Activated CD8-positive, alpha-beta T cell treated with anti-CD3 and anti-CD28 coated beads for 36 hours (primary cell): Measurements from ENCODE around the gene YJU2. TPM values are rescaled to one million over a fixed set of nuclear protein-coding genes. Genes with fewer than 3 reads are reported as not detected.

Experiments used
- ATAC-seq: fragments of 200-7000 bp; cut with Tn5 transposase; one replicate; pipeline ENCODE4 v1.10.0; 2021; ENCODE audit warnings: mild to moderate bottlenecking, moderate library complexity
- CTCF ChIA-PET: fragments of 350-600 bp; sonication (Branson Sonifier 250); formaldehyde crosslinking; loops from one replicate; lab custom pipeline; 2021; ENCODE audit warnings: antibody characterized with exemption; lab: Charles Lee
- POLR2A ChIA-PET: fragments of 350-600 bp; sonication (Branson Sonifier 250); formaldehyde crosslinking; loops from one replicate; lab custom pipeline; 2021; ENCODE audit warnings: antibody characterized with exemption; lab: Charles Lee
- DNase-seq: peaks from one replicate; pipeline ENCODE4 v3.0.0-alpha.2; 2020
- H3K27ac Mint-ChIP-seq: one replicate; pipeline ENCODE4 v1.8.0; 2021; ENCODE audit warnings: mild to moderate bottlenecking, mixed read lengths
- H3K27me3 Mint-ChIP-seq: one replicate; pipeline ENCODE4 v1.8.0; 2021; ENCODE audit warnings: mixed read lengths
- H3K36me3 Mint-ChIP-seq: one replicate; pipeline ENCODE4 v1.8.0; 2021; ENCODE audit warnings: low read depth, mixed read lengths
- H3K4me1 Mint-ChIP-seq: one replicate; pipeline ENCODE4 v1.8.0; 2021; ENCODE audit warnings: low read depth, mixed read lengths
- H3K4me3 Mint-ChIP-seq: one replicate; pipeline ENCODE4 v1.8.0; 2021; ENCODE audit warnings: mild to moderate bottlenecking, moderate library complexity, mixed read lengths
- H3K9me3 Mint-ChIP-seq: one replicate; pipeline ENCODE4 v1.8.0; 2021; ENCODE audit warnings: mixed read lengths
- CTCF ChIP-seq: fragments of 200-600 bp; IDR thresholded peaks from one replicate; pipeline ENCODE4 v1.8.0; 2022; ENCODE audit warnings: antibody characterized with exemption, mild to moderate bottlenecking
- intact Hi-C: fragments of 100-400 bp; cut with micrococcal nuclease; formaldehyde crosslinking; loops from one replicate; pipeline ENCODE4 v1.10.0; 2022
- total RNA-seq, 2 experiments: library from RNA; stranded (reverse); gene quantifications; one replicate each; pipeline ENCODE4 v1.2.3, GENCODE V29; 2021

YJU2 gene
- total RNA-seq = 10 to 100 TPM; 25.5 to 25.8 TPM

DNA sequence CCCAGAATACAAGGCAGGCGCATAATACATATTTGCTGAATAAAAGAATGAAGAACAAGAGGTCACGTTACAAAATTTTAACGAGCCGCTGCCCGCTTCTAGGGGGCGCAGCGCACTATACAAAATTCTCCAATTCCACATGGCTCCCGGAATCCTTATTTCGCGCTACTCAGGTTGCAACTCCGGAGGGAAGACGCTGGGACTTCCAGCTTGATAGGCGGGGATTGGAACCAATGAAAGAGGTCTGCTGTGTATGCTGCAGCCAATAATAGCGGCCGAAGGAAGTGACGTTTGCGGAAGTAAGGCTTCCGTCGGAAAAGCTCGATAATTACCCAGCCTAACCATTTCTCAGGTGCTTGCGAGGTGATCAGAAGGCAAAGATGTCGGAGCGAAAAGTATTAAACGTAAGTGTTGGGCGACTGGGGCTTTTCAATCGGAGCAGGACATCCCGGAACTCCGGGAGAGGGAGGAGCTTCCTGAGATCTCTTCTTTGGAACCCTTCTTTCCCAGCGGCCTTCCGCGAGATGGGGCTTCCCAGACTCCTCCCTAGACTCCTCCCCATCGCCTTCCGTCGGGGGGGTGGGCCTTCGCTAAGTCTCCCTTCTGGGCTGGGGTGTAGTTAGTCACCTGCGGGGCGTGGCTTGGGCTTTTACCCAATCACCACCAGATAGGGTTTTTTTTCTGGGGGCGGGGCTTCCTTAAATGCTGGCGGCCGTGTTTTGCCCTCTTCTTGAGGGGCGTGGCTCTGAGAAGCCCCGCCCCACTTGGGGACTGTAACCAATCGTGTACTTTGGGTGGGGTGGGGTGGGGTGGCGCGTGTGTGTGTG, at the start of gene YJU2:
Gene YJU2, plus strand, starts transcription at position 314 of the 827 bp plus-strand sequence. Its CDS starts 67 bp downstream, at position 381.
- POLR2A ChIA-PET = interaction anchor here (0.6 to 1.3 kb wide), 11 partner anchors 13 to 263 kb away, joined by 3 to 8 read pairs (median 3); partner anchors contain the start of genes CHAF1A, EBI3, EEF2 and FSD1
- Mint-ChIP-seq H3K9me3 (no peaks in the 10 kb centered on the region), H3K27me3 (no peaks in the 10 kb centered on the region), H3K36me3 (peaks cover 30% of the 10 kb centered on the region), H3K4me3 (peak within 1 kb of the TSS; percentile 83), H3K27ac (peak within 1 kb of the TSS; percentile 97), H3K4me1 (peaks cover 16% of the 10 kb centered on the region)
- peak; percentile 25 for TF ChIP-seq CTCF
- peak; percentile 98 for ATAC-seq
- CTCF ChIA-PET = interaction anchor here (0.7 to 1.5 kb wide), 7 partner anchors 9 to 175 kb away, joined by 3 to 10 read pairs (median 6); partner anchors contain the start of gene MPND
- DNase-seq = peak; percentile 100
- intact Hi-C loops = no loop called here

DNA sequence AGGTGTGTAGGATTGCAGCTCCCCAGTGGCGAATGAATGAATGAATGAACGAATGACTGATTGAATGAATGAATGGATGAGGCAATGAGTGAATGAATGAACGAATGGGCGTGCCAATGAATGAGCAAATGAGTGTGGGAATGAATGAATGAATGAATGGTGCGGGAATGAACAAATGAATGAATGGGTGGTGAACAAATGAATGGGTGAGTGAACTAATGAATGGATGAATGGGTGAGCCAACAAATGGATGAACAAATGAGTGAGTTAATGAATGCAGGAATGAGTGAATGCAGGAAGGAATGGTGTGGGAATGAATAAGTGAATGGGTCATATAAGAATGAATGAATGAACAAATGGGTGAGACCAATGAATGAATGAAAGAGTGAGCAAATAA, 49.7 kb upstream of the YJU2 start:
- POLR2A ChIA-PET = no interaction called here
- intact Hi-C loops = no loop called here
- TF ChIP-seq CTCF = no peak
- CTCF ChIA-PET = interaction anchor here (1.9 kb wide), 1 partner anchor 58 kb away, joined by 6 read pairs; no protein-coding TSS in a partner anchor
- Mint-ChIP-seq H3K4me3 (no peak overlapping the region), H3K27ac (no peak overlapping the region), H3K27me3 (peaks cover 45% of the 10 kb centered on the region), H3K36me3 (peaks cover 4% of the 10 kb centered on the region), H3K9me3 (peaks cover 6% of the 10 kb centered on the region), H3K4me1 (peaks cover 10% of the 10 kb centered on the region)
- no peak for ATAC-seq
- DNase-seq = no peak

- no peak for TF ChIP-seq CTCF
- Mint-ChIP-seq H3K4me1 (peaks cover 10% of the 10 kb centered on the region), H3K27ac (no peak overlapping the region), H3K27me3 (peaks cover 45% of the 10 kb centered on the region), H3K36me3 (peaks cover 4% of the 10 kb centered on the region), H3K4me3 (no peak overlapping the region), H3K9me3 (peaks cover 6% of the 10 kb centered on the region)
- ChIA-PET POLR2A (no interaction called here), CTCF (interaction anchor here (0.8 kb wide), 1 partner anchor 11 kb away, joined by 3 read pairs; no protein-coding TSS in a partner anchor)
- intact Hi-C loops = no loop called here
- ATAC-seq = peak; percentile 37
- DNase-seq = peak; percentile 36
These were observed 49.0 kb upstream of the YJU2 start for GRCh38 chr19:4197625-4198466.

- intact Hi-C loops = no loop called here
- no peak overlapping the region for H3K27ac Mint-ChIP-seq
- no peak overlapping the region for H3K4me3 Mint-ChIP-seq
- DNase-seq (no peak), ATAC-seq (no peak)
- H3K4me1 Mint-ChIP-seq = peaks cover 10% of the 10 kb centered on the region
- TF ChIP-seq CTCF = no peak
- H3K27me3 Mint-ChIP-seq = peaks cover 41% of the 10 kb centered on the region
- H3K9me3 Mint-ChIP-seq = peaks cover 6% of the 10 kb centered on the region
- ChIA-PET CTCF (interaction anchor here (0.8 kb wide), 1 partner anchor 11 kb away, joined by 3 read pairs; no protein-coding TSS in a partner anchor), POLR2A (no interaction called here)
- peaks cover 4% of the 10 kb centered on the region for H3K36me3 Mint-ChIP-seq
These were observed 48.3 kb upstream of the YJU2 start for GRCh38 chr19:4198467-4199126.
